Measurements from ENCODE around the gene UBAP2.
"Not testable (repeated sequence)": the region's sequence is repeated elsewhere in the genome, so short reads cannot be mapped to it uniquely, and the experiment has no call there.

UBAP2 gene

GRCh38 chr9:33972698-33973097 lies 76.0 kb downstream of the UBAP2 start:
- no peak for DNase-seq

GRCh38 chr9:33964086-33964768 lies 84.5 kb downstream of the UBAP2 start:
- no peak for DNase-seq

- not testable (repeated sequence) for DNase-seq
Observed at GRCh38 chr9:33962468-33962867, 86.2 kb downstream of the UBAP2 start.

GRCh38 chr9:33959725-33960124 lies 89.0 kb downstream of the UBAP2 start:
- DNase-seq = no peak

DNA sequence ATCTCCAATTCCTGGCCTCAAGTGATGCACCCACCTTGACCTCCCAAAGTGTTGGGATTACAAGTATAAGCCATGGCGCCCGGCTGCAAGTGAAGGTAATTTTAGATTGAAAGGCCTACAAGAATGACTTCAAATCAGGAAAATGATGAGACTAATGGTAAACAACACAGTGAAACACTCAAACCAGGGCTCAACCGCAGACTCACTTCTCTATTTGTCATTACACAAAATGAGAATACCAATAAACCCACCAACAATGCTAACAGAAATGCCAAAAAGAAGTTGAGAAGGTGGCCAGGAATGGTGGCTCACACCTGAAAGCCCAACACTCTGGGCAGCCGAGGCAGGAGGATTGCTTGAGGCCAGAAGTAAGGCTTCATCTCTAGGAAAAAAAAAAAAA lies 92.1 kb downstream of the UBAP2 start:
- DNase-seq = no peak

- no peak for DNase-seq
Observed at GRCh38 chr9:33952066-33952465, 96.6 kb downstream of the UBAP2 start.

- DNase-seq = no peak
Observed at GRCh38 chr9:33950371-33950770, 98.3 kb downstream of the UBAP2 start.

- no peak for DNase-seq
Observed at GRCh38 chr9:33946779-33947535, 101.7 kb downstream of the UBAP2 start.

DNA sequence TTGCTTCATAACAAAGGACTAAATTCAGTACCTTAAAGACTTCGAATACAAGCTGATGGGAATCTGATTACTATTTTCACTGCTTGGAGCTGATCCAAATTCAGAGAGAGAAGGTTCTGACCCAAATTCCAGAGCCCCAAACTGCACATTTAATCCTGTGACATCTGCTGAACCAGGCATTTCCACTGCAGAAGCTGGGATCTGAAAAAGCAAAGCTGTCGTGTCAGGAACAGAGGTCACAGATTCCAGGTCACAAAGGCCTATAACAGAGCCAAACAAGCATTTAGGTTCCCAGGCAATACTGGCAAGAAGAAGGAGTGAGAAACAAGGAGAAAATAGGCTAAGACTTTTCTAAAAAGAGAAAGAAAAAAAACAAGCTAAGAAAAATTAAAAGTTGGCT lies 105.3 kb downstream of the UBAP2 start:
- DNase-seq = no peak

GRCh38 chr9:33942471-33943083 lies 106.1 kb downstream of the UBAP2 start:
- DNase-seq = no peak

GRCh38 chr9:33939924-33940874 lies 108.5 kb downstream of the UBAP2 start:
- no peak for DNase-seq

DNA sequence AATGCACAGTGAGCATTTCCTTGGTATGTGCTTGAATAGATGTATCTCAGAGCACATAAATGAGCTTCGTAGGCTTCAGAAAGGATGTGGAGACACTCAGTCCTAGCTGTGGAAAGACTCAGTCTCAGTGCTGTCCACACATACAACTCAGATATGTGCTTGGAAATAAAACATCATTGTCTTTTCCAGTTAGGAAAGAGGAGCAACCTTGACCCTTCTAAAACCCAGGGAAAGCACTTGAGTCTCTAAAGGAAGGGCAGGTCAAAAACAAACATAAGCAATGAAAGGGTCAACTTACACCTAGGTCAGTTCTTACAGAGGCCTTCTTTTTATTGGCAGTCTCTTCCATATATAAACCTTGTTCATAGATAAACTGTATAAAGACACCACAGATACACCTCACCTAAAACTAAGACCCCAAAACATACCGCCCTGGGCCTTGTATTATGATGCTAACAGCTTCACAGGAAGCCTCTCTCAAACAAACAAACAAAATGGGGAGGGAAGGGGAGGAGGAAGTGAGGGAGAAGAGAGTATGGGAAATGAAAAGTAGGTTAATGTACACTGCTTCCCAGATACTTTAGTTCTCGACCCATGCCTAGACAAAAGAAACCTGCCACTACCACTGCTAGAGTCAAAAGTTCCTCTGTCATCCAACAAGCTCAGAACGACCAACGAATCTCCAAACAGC lies 114.4 kb downstream of the UBAP2 start:
- DNase-seq = no peak

DNA sequence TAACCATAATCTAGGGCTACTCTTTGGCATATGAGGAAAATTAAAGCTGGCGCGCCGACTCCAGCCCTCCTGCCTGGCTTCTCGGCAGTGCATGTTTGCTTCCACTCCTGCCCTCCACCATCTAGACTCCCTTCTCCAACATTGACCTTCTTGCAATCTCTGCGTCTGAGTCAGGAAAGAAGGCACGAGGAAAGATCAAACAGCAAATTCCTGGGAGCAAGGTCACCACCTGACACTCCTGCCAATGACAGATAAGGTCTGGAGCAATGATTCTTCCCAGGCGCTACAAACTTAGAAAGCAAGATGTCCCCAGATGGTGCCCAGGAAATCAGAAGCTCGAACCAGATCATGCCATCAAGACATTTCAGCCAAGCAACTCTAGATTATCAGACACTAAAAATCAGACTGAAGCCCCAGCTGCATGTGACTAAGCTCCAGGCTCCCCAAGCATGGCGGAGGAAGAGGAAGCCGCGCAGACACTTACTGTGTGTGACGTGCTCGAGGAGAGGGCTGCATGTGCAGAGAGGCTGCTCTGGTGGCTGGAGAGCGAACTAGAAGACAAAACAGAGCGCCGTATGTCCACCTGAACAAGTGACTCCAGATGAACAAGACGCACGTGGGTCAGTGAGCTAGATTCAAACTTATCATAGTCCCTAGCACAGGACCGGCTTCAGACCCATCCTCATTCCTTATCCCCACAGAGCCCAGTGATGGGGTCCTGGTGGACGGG lies 116.4 kb downstream of the UBAP2 start:
- no peak for DNase-seq

GRCh38 chr9:33931326-33931725 lies 117.4 kb downstream of the UBAP2 start:
- no peak for DNase-seq

- DNase-seq = no peak
Observed at GRCh38 chr9:33927694-33928093, 121.0 kb downstream of the UBAP2 start.

DNA sequence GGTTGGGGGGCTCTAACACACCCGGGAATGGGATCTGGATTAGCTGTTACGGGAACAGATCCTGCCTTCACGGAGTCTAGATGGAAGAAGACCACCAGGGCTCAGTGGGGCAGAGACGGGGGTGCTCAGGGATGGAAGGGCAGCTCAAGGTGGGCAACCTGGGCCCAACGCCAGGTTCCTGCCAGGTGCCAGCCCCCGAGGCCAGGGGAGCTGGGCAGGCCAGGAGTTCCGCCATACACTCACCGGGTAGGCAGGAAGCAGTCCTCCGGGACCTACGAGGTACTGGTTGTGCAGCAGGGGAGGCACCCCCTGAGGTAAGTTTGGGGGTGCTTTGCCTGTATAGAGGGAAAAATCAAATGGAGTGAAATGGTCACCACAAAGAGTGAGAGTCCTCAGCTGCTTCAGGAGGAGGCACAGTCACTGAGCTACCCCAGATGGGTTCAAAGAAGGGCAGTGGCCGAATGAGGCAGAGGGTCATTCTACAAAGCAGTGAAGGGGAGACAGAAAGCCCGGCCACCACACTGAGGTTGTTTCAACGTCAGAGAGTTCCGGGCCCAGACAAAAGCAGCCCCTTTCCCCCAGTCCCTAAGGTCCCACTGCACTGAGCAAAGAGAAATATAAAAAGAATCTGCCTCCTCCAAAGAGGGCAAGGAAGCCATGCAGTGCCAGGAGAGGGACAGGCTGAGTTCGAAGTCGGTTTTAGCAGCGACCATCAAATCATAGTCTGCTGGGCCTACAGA lies 121.8 kb downstream of the UBAP2 start:
- no peak for DNase-seq

- peak; percentile 12 to 22 for DNase-seq
Observed at GRCh38 chr9:33924978-33925797, 123.5 kb downstream of the UBAP2 start.

- no peak for DNase-seq
Observed at GRCh38 chr9:33923998-33924701, 124.5 kb downstream of the UBAP2 start.

GRCh38 chr9:33923079-33923478 lies 125.6 kb downstream of the UBAP2 start:
- no peak for DNase-seq

Measured in CD4-positive, alpha-beta T cell treated with Interleukin-1 beta for 1 hour (primary cell).